ENCODE results near the gene CALCA.

Gene CALCA

GRCh38 chr11:14942745-14943144 is 29.4 kb downstream of the CALCA start:
- DNase-seq: no peak

- DNase-seq: no peak
Observed at GRCh38 chr11:14938936-14939335, 33.2 kb downstream of the CALCA start.

GRCh38 chr11:14934641-14935351 is 37.4 kb downstream of the CALCA start:
- no peak for DNase-seq

- no peak for DNase-seq
Observed at GRCh38 chr11:14932447-14932846, 39.7 kb downstream of the CALCA start.

GRCh38 chr11:14930369-14930768 is 41.8 kb downstream of the CALCA start:
- no peak for DNase-seq

GRCh38 chr11:14927146-14927545 is 45.0 kb downstream of the CALCA start:
- no peak for DNase-seq

- no peak for DNase-seq
Observed at GRCh38 chr11:14924318-14924717, 47.8 kb downstream of the CALCA start.
